HG03558 (cell line): Measurements from ENCODE around the gene RGS2.

Source experiments
- ATAC-seq: cut with Tn5 transposase; IDR thresholded peaks from one replicate; pipeline ENCODE4 v1.9.1; 2021; ENCODE audit warnings: moderate number of reproducible peaks; ENCODE audit not compliant: unreplicated experiment; ENCODE audit errors: extremely low read depth

RGS2 gene

GRCh38 chr1:192826791-192827546 is 18.1 kb downstream of the RGS2 start:
- no peak for ATAC-seq

- no peak for ATAC-seq
These were observed 21.9 kb downstream of the RGS2 start for GRCh38 chr1:192830595-192831246.

GRCh38 chr1:192831706-192832355 is 23.0 kb downstream of the RGS2 start:
- ATAC-seq: no peak

- no peak for ATAC-seq
These were observed 23.7 kb downstream of the RGS2 start for GRCh38 chr1:192832492-192832891.

- no peak for ATAC-seq
These were observed 26.3 kb downstream of the RGS2 start for GRCh38 chr1:192835116-192835515.

- ATAC-seq: no peak
These were observed 30.6 kb downstream of the RGS2 start for GRCh38 chr1:192839162-192840066.

- ATAC-seq: no peak
These were observed 35.5 kb downstream of the RGS2 start for GRCh38 chr1:192844360-192844759.

- no peak for ATAC-seq
These were observed 38.1 kb downstream of the RGS2 start for GRCh38 chr1:192846950-192847349.

GRCh38 chr1:192849011-192849410 is 40.2 kb downstream of the RGS2 start:
- ATAC-seq: no peak

- ATAC-seq: no peak
These were observed 40.6 kb downstream of the RGS2 start for GRCh38 chr1:192849442-192849841.

- ATAC-seq: no peak
These were observed 43.4 kb downstream of the RGS2 start for GRCh38 chr1:192852001-192852947.

GRCh38 chr1:192858456-192858855 is 49.6 kb downstream of the RGS2 start:
- ATAC-seq: no peak

- ATAC-seq: no peak
These were observed 51.0 kb downstream of the RGS2 start for GRCh38 chr1:192859808-192860207.

- no peak for ATAC-seq
These were observed 51.8 kb downstream of the RGS2 start for GRCh38 chr1:192860478-192861185.

GRCh38 chr1:192861860-192862259 is 53.0 kb downstream of the RGS2 start:
- no peak for ATAC-seq
